Fibroblast of mammary gland (primary cell): ENCODE data around the gene MFAP4.

Experiments
- DNase-seq: peaks from one replicate; pipeline ENCODE4 v3.0.0-alpha.2; 2010; ENCODE audit warnings: low read depth
- H3K4me3 ChIP-seq: 2 replicates; pipeline ENCODE4 v1.5.1; 2011; ENCODE audit warnings: low read depth, mild to moderate bottlenecking, low read length, moderate library complexity; ENCODE audit not compliant: control insufficient read depth
- CTCF ChIP-seq: conservative IDR thresholded peaks from 2 replicates; pipeline ENCODE4 v1.5.1; 2011; ENCODE audit warnings: low read depth, low read length, inconsistent platforms; ENCODE audit not compliant: control insufficient read depth, insufficient read depth

Gene MFAP4

GRCh38 chr17:19344311-19345066 is 42.5 kb downstream of the MFAP4 start:
- no peak for DNase-seq

GRCh38 chr17:19343671-19344151 is 43.3 kb downstream of the MFAP4 start:
- no peak for DNase-seq
- TF ChIP-seq CTCF, result no peak
- H3K4me3 ChIP-seq, result no peak overlapping the region

More at GRCh38 chr17:19344311-19345066, 42.5 kb downstream of the MFAP4 start:
- H3K4me3 ChIP-seq, result no peak overlapping the region
- TF ChIP-seq CTCF, result no peak

GRCh38 chr17:19343256-19343630 is 43.7 kb downstream of the MFAP4 start:
- DNase-seq, result no peak
- TF ChIP-seq CTCF, result no peak
- no peak overlapping the region for H3K4me3 ChIP-seq

- no peak for DNase-seq
- H3K4me3 ChIP-seq, result no peak overlapping the region
- TF ChIP-seq CTCF, result no peak
These were observed 44.3 kb downstream of the MFAP4 start for GRCh38 chr17:19342611-19343255.

- no peak for DNase-seq
- H3K4me3 ChIP-seq, result no peak overlapping the region
- no peak for TF ChIP-seq CTCF
These were observed 45.1 kb downstream of the MFAP4 start for GRCh38 chr17:19341641-19342610.

GRCh38 chr17:19341211-19341631 is 45.8 kb downstream of the MFAP4 start:
- DNase-seq, result no peak
- H3K4me3 ChIP-seq, result no peak overlapping the region
- TF ChIP-seq CTCF, result no peak
